ENCODE measurements around the gene MFAP3. TPM values are rescaled to one million over a fixed set of nuclear protein-coding genes. Genes with fewer than 3 reads are reported as not detected.
A peak's percentile ranks its signal among the peaks of the same experiment; 100 is the strongest.

MFAP3 gene
- total and polyA plus RNA-seq, 10 of the 15 experiments (the other 5 are each of a cell fraction or from before 2014, with no cell fraction given) = 2.5 to 22.9 (median 13.4) TPM

GRCh38 chr5:154044099-154044498 lies 5.3 kb downstream of the MFAP3 start:
- H3K27me3 ChIP-seq (replicated peaks in 1 of 2; ENCODE audit: control insufficient read depth in 2 of 2, insufficient read depth in 2 of 2, low read length in 1 of 2) = no peaks in the 10 kb centered on the region
- WGBS (ENCODE audit: insufficient coverage, insufficient replicate concordance, low lambda C conversion rate, missing lambda C conversion rate) = 74% methylated on average over 3 of the region's 3 CpGs
- BruUV-seq (replicated peaks) = no TSS peak
- ChIA-PET RAD21 (ENCODE audit: unreplicated experiment) (no interaction called here), SMC1A (ENCODE audit: uncharacterized antibody, unreplicated experiment) (no interaction called here), POLR2A (no interaction called here), CTCF (no interaction called here)
- H3K9ac ChIP-seq (ENCODE audit: control insufficient read depth, insufficient read depth, low read length) = no peak overlapping the region; the same call in 1 of the 2 replicates
- H2AFZ ChIP-seq (ENCODE audit: control insufficient read depth, low read depth, low read length) = no peak overlapping the region
- no peak for FAIRE-seq
- TF ChIP-seq NBN (IDR thresholded peaks at IDR 0.05) (no peak), SIX5 (IDR thresholded peaks at IDR 0.05; ENCODE audit: low read depth, low read length, severe bottlenecking) (no peak), SRF (IDR thresholded peaks at IDR 0.05; ENCODE audit: low read depth in 2 of 2, low read length in 2 of 2) (no peak), NRF1 (conservative IDR thresholded peaks at IDR 0.05; ENCODE audit: low read depth, low read length) (no peak), SMC3 (IDR thresholded peaks at IDR 0.05; ENCODE audit: borderline replicate concordance, low read length) (no peak), ZNF687 (IDR thresholded peaks at IDR 0.05) (no peak), BCL11A (IDR thresholded peaks at IDR 0.05; ENCODE audit: low read depth, low read length) (no peak), IRF4 (IDR thresholded peaks at IDR 0.05; ENCODE audit: low read depth, low read length) (no peak), ATF2 (IDR thresholded peaks at IDR 0.05; ENCODE audit: low read length) (no peak), BCLAF1 (IDR thresholded peaks at IDR 0.05) (no peak), KLF5 (IDR thresholded peaks at IDR 0.05; ENCODE audit: partially characterized antibody) (no peak), ZBTB40 (IDR thresholded peaks at IDR 0.05; ENCODE audit: borderline replicate concordance) (no peak), POU2F2 (IDR thresholded peaks at IDR 0.05; ENCODE audit: borderline replicate concordance, low read depth, low read length) (no peak)
- peaks cover 31% of the 10 kb centered on the region for H3K79me2 ChIP-seq (ENCODE audit: control insufficient read depth, insufficient read depth, low read length)
- no peak overlapping the region for H3K27ac ChIP-seq (ENCODE audit: control insufficient read depth, insufficient read depth)
- no peak for DNase-seq (ENCODE audit: low read depth, low spot score)
- no peak overlapping the region for H3K4me3 ChIP-seq
- peaks cover 4% of the 10 kb centered on the region; the same call in 1 of the 2 replicates for H4K20me1 ChIP-seq (ENCODE audit: control insufficient read depth, insufficient read depth)
- peak overlapping the region; percentile 27 for H3K4me2 ChIP-seq (ENCODE audit: control insufficient read depth, insufficient read depth)
- in situ Hi-C loops (cut with MboI) = no loop called here
- no peak for ATAC-seq
- intact Hi-C loops (cut with micrococcal nuclease; ENCODE audit: unreplicated experiment) = no loop called here
- peaks cover 3% of the 10 kb centered on the region; the same call in 1 of the 2 replicates for H3K4me1 ChIP-seq (ENCODE audit: control insufficient read depth, insufficient read depth, low read length)
- H3K36me3 ChIP-seq (ENCODE audit: control insufficient read depth in 2 of 2, insufficient read depth in 2 of 2, low read length in 1 of 2) = 0 out of 4 replicates have a peak, but pooled peaks cover 0 to 2% of the 10 kb centered on the region in 2 experiments
- H3K9me3 ChIP-seq (replicated peaks; ENCODE audit: control insufficient read depth, insufficient read depth, low read length) = no peaks in the 10 kb centered on the region

Data from GM12878 (cell line).